Mononuclear cell (primary cell): ENCODE measurements around the gene CHRNA4. TPM values are rescaled to one million over a fixed set of nuclear protein-coding genes. Genes with fewer than 3 reads are reported as not detected.

ENCODE experiments used
- H3K27me3 ChIP-seq: 2 replicates; pipeline ENCODE4 v1.6.0; 2011; ENCODE audit warnings: low read length, control low read depth; ENCODE audit not compliant: insufficient read depth
- H3K4me1 ChIP-seq: 2 replicates; pipeline ENCODE4 v1.5.1; 2011; ENCODE audit warnings: mild to moderate bottlenecking, low read length, control low read depth; ENCODE audit not compliant: insufficient read depth
- H3K4me3 ChIP-seq: 2 replicates; pipeline ENCODE4 v1.5.1; 2011; ENCODE audit warnings: mild to moderate bottlenecking, low read length, moderate library complexity
- H3K9me3 ChIP-seq: 2 replicates; pipeline ENCODE4 v1.5.1; 2011; ENCODE audit warnings: low read depth, mild to moderate bottlenecking, control low read depth, low read length
- total RNA-seq: library from RNA; depleted of rRNA; stranded (reverse); fragments of >200 nt; gene quantifications from one replicate; pipeline ENCODE4 v1.2.3, GENCODE V29; 2012

The CHRNA4 gene
- total RNA-seq, 1 donor: not detected

DNA sequence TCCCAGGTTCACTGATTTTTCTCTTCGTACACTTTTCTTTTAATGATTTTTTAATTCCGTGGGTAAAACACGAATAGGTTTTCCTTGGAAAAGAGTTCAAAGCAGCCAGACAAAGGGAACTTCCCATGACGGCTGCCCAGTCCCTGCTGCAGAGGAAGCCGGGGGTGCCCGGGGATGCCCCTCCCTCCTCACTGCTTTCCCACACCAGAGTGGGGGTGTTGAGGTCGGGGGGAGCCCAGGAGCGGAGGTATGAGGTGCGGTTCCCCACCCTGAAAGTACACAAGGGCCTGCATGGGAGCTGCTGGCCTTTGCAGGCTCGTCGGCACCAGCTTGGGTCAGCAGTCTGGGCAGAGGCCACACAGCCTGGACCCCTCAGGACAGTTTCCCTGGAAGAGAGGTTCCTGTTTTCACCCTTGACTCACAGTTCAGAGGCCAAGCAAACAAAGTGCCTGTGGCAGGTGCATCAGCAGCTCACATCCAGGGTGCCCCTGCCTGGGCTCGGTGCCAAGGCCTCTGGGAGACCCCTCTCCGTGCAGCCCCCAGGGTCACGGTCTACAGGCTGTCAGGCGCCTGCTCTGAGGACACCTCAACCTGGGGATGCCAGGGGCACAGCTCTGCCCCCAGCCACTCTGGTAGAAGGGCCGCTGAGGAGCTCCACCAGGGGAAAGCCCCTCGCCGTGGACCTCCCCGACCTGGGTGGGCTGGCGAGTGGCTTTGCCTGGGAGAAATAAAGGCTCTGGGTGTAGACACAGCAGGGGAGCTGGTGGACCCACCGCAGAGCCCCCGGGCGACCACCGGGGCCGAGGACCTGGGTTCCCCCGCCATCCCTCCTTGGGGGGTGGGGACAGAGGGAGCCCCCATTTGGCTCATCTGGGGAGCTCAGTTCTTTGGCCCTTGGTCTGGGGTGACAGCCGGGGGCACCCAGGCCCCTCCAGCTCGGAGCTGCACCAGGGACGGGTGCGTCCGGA, 15.4 kb upstream of the CHRNA4 start:
- no peaks in the 10 kb centered on the region for H3K4me1 ChIP-seq
- H3K9me3 ChIP-seq: no peaks in the 10 kb centered on the region
- H3K4me3 ChIP-seq: no peak overlapping the region
- no peaks in the 10 kb centered on the region for H3K27me3 ChIP-seq

GRCh38 chr20:63375438-63375837, 14.3 kb upstream of the CHRNA4 start:
- Histone ChIP-seq H3K27me3 (no peaks in the 10 kb centered on the region), H3K4me3 (no peak overlapping the region)

DNA sequence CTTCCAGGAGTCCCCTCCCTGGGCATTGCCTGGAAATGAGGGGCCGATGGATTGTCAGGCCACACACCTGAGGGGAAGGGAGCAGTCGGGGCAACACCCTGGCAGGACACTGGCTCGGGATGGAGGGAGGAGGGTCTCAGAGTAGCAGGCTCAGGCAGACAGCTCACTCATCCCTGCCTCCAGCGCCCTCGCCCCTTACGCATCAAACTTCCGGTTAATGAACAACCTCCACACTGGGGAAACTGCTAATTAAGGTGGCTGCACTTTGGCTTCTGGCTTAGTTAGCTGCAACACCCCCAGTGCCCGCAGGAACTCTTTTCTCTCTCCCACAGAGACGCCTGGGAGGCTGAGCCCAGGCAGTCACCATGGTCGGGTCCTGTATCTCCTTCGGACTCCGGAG, 13.4 kb upstream of the CHRNA4 start:
- Histone ChIP-seq H3K27me3 (no peaks in the 10 kb centered on the region), H3K9me3 (no peaks in the 10 kb centered on the region), H3K4me3 (no peak overlapping the region)

More at GRCh38 chr20:63375438-63375837, 14.3 kb upstream of the CHRNA4 start:
- Histone ChIP-seq H3K4me1 (no peaks in the 10 kb centered on the region), H3K9me3 (no peaks in the 10 kb centered on the region)

GRCh38 chr20:63373996-63374395, 12.8 kb upstream of the CHRNA4 start:
- Histone ChIP-seq H3K27me3 (no peaks in the 10 kb centered on the region), H3K4me3 (no peak overlapping the region)

More for the DNA sequence above, 13.4 kb upstream of the CHRNA4 start:
- H3K4me1 ChIP-seq: no peaks in the 10 kb centered on the region

DNA sequence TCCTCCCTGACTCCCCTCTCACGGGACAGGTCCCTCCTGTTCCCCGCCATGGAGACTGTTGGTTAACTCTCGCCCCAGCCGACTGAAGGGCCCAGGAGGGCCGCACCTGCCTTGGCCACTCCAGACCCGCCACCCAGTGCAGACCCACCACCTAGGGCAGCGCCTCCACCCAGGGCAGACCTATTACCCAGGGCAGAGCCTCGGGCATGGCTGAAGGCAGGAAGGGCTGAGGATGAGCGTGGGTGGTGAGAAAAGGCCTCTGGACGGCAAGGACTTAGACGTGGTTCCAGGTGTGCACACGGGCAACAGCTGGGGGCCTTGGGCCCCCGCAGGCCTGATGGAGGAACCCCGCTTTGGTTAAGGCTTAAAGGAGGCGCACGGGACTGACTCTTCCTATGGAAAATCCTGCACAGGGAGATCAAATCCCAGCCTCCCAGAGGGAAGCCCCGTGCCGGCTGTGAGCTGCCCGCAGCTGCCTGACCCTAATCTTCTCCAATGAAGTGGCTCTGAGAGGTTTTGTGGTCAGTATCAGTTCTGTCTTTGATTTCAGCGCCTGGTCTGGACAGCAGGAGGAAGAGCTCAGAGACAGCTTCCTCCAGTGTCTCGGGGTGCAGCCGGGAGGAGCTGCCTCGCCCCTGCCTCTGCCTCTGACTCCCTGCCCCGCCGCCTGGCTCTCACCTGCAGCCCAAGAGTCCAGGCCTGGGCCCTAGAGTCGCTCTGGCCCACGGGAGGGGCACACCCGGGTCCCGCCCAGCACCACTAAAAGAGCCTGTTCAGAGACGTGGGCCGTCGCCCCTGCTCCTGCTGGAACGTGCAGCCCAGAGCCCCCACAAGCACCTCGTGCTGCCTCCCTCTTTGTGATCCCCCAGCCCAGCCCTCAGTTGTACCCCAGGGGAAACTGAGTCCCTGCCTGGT, 12.1 kb upstream of the CHRNA4 start:
- no peaks in the 10 kb centered on the region for H3K4me1 ChIP-seq
- H3K4me3 ChIP-seq: no peak overlapping the region
- no peaks in the 10 kb centered on the region for H3K27me3 ChIP-seq
- no peaks in the 10 kb centered on the region for H3K9me3 ChIP-seq

More at GRCh38 chr20:63373996-63374395, 12.8 kb upstream of the CHRNA4 start:
- no peaks in the 10 kb centered on the region for H3K9me3 ChIP-seq
- no peaks in the 10 kb centered on the region for H3K4me1 ChIP-seq

DNA sequence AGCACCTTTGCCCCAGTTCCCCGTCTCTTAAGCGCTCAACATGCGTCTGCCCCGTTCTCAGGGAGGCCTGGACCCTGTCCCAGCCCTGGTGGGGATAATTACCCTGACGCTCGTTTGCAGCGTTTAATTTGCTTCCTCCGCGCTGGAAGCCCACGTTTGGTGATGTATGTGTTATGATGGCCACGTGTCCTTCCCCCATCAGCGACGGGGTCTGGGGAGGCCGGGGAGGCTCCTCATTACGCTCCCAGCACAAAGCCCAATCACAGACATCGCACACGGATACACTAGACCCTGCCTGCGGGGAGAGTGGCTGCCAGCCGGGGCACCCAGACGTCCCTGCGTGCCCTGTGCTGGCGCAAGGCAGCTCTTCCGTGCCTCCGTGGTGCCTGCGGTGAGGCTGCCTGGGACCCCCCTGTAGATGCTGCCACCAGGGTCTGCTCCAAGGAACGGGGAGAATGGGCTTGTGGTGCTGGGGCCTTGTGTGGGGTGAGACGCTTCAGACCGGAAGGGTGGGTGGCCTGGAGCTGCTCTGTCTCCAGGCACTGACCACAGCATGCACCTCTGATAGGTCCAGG, 10.2 kb upstream of the CHRNA4 start:
- no peaks in the 10 kb centered on the region for H3K27me3 ChIP-seq
- H3K4me1 ChIP-seq: no peaks in the 10 kb centered on the region
- no peak overlapping the region for H3K4me3 ChIP-seq
- no peaks in the 10 kb centered on the region for H3K9me3 ChIP-seq

DNA sequence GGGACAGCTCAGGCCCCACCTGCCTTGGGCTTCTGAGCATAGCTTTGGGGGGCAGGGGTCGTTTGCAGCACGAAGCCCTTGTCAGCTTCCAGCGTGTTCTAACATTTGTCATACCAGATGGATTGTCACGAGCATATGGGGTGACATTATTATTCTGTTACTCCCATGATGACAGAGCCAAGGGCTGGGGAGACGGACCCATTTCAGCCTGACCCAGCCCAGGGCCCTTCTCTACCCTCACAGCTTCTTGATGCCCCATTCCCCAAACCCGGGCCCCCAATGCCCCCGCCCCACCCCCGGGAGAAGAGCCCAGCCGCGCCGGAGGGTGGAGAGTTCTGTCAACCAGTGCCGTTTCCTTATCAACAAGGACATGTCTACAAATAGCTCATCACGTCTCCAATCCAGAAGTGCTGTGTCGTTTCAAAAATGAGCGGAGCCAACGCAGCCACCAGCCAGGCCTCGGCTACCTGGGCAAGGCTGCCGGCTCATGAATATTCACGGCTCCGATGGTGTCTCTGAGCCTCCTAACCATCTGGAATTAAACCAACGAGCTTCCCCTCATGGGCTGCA, 9.6 kb upstream of the CHRNA4 start:
- no peaks in the 10 kb centered on the region for H3K9me3 ChIP-seq
- no peak overlapping the region for H3K4me3 ChIP-seq
- no peaks in the 10 kb centered on the region for H3K27me3 ChIP-seq
- H3K4me1 ChIP-seq: no peaks in the 10 kb centered on the region

GRCh38 chr20:63369724-63370617, 8.8 kb upstream of the CHRNA4 start:
- no peaks in the 10 kb centered on the region for H3K9me3 ChIP-seq
- H3K4me3 ChIP-seq: no peak overlapping the region
- no peaks in the 10 kb centered on the region for H3K27me3 ChIP-seq
- no peaks in the 10 kb centered on the region for H3K4me1 ChIP-seq

DNA sequence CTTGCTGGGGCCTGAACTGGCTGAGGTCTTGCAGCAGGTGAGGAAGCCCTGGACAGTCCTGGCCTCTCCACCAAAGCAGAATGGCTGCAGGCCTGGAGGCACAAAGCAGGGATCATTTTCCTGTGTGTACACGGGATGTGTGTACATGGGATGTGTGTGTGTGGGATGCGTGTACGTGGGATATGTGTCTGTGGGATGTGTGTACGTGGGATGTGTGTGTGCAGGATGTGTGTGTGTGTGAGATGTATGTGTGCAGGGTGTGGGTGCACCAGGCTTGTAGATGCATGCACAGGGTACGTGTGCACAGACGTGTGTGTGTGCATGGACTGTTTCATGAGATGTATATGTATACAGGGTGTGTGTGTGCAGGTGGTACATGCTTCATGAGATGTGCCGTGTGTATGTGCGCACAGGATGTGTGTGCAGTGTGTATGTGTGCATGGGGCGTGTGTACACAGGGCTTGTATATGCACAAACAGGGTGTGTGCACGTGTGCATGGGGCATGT, 7.9 kb upstream of the CHRNA4 start:
- Histone ChIP-seq H3K27me3 (no peaks in the 10 kb centered on the region), H3K4me3 (no peak overlapping the region), H3K9me3 (no peaks in the 10 kb centered on the region), H3K4me1 (no peaks in the 10 kb centered on the region)

DNA sequence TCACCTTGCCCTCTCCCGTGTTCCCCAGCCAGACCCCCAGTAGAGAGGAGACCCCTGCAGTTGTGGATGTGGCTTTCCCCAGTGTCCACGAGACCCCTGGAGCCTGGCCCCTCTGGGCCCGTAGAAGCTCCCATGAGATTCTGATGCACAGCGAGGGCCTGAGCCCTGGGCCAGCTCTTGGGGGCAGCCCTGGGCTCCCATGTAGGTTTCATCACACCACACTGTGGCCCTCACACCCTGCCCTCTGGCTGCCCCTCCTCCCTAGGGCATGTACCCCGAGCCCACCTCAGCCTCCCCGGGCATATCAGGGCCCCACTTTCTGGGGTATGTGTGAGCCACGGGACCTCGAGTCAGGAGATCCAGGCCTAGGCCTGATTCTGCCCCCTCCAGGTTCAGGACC, 7.0 kb upstream of the CHRNA4 start:
- Histone ChIP-seq H3K9me3 (no peaks in the 10 kb centered on the region), H3K27me3 (no peaks in the 10 kb centered on the region), H3K4me3 (no peak overlapping the region), H3K4me1 (no peaks in the 10 kb centered on the region)

DNA sequence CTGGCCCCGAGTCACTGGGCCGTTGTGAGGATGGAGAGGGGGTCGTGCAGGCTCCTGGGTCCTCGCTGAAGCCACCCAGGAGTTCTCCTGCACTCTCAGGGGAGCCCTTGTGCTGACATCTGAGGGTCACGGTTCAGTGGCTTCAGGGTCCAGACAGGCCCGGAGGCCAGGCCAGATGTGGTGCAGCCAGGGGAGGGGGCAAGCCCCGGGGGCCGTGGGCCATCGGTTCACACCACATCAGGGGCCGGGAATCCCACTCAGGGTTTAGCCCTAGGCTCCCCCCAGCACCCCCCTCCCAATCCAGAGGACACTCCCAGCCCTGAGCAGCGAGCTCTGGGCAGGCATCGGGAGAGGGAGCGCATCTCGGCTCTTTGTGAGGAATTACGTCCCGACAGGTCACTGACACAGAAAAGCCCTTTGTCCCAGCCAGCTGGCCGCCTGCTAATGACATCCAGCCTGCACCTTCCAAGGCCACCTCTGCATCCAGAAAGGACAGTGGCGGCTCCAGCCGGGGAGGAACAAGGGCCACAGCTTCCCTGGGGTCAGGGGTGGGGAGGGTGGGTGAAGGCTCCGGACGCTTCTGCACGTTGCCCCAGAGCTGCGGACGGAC, 6.4 kb upstream of the CHRNA4 start:
- Histone ChIP-seq H3K9me3 (no peaks in the 10 kb centered on the region), H3K4me1 (no peaks in the 10 kb centered on the region), H3K27me3 (no peaks in the 10 kb centered on the region), H3K4me3 (no peak overlapping the region)

DNA sequence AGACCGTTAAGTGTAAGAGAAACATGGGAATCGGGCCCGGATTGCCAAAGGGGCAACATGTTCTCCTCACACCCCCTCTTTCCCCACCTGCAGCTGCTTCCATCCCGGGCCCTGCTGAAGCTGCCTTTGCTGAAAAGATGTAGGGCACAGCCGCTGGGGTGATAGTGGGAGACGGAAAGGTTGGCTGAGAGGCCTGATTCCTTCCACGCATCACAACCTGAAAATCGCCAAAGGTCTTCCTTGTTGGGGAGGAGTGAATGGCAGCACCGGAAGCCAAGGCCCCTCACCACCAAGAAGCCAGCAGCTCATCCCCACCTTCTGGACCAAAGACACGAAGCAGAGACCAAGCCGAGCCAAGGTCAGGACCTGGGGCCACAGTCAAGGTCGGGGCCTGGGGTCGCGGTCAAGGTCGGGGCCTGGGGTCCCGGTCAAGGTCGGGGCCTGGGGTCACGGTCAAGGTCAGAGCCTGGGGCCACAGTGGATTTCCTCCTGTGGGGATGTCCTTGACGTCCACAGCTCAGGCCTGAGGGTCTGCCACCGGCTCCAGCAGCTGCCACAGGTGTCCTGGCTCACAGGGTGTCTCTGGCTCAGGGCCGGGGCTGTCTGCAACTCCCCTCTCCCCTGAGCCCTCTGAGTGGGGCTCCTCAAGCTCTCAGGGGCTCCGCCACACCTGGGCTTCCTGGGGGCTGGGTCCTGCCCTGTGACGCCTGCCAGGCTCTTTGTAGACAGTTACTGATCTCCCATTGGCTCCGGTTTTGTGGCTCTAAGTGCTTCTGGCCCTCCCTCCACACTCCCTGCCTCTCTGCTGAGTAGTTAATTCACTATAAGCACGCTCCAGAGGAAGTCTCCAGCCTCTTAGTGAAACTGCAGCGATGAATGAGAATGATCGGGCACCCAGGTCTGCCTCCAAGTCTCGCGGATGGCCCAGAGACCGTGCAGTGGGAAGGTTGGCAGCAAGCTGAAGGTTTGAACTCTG, 5.5 kb upstream of the CHRNA4 start:
- Histone ChIP-seq H3K4me3 (no peak overlapping the region), H3K9me3 (no peaks in the 10 kb centered on the region), H3K27me3 (peaks cover 2% of the 10 kb centered on the region), H3K4me1 (no peaks in the 10 kb centered on the region)
